ENCODE measurements around the gene ACSF3.
"Not testable (repeated sequence)": the region's sequence is repeated elsewhere in the genome, so short reads cannot be mapped to it uniquely, and the experiment has no call there.

ACSF3 gene

DNA sequence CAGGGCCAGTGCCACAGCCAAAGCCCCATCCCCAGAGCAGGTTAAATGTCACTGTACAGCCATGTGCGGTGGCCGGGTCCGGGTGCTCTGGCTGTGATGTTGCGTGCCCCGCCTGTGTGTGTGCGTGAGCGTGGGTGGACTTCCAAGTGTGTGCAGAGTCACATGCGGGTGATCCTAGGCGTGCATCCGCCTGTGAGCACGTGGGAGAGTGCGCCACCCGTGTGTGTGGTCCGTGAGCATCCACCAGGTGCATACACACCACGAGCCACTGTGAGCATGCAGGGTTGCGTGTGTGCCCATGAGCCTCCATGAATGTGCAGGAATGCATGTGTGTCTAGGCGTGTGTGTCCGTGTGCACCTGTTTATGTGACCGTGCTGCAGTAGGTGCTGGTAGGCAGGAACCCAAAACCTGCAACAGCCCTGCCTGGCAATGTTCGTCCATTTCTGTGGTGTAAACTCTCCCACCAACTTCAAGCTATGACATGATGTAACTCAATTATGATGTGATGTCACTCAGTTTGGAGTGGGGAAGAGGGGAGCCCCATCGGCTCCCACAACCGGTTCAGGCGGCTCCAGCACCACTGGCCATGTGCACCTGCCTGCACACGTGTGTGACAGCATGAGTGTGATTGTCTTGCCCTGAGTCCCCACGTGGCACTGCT is 37.6 kb upstream of the ACSF3 start:
- no peak for DNase-seq (ENCODE audit: low spot score)

DNA sequence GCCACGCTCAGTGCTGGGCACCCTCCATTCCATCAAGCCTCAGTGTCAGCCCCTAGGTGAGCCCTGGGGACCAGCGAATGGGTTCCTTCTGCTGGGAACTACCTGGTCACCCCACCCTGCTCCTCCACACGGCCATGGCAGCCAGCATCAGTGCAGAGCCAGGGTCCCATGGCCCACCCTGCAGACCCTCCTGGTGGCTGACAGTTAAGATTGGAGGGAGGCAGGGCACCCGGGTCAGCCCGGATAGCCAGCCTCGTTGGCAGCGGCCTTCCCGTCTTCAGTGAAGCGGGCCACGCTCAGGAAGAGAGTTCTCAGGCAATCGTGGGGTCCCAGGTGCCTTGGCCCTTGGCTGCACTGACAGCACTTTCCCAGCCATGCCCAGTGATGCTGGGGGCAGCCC is 37.1 kb upstream of the ACSF3 start:
- DNase-seq (ENCODE audit: low spot score), result no peak

DNA sequence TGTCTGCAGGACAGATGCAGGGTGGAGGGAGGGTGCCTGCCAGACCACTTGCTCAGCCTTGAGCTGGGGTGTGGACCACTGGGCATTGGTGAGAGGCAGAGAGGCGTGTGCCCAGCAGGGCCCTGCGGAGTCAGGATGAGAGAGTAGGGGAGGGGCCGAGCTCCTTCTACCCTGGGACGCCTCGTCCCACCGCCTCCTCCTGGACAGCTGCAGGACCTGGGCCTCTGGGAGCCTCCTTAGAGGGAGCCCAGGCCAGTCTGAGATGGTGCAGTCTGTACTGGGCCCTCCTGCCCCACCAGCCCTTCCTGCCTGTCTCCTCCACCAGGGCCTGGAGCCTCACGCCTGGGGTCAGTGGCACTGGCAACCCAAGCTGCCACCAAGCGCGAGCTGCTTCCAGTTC is 35.9 kb upstream of the ACSF3 start:
- no peak for DNase-seq (ENCODE audit: low spot score)

DNA sequence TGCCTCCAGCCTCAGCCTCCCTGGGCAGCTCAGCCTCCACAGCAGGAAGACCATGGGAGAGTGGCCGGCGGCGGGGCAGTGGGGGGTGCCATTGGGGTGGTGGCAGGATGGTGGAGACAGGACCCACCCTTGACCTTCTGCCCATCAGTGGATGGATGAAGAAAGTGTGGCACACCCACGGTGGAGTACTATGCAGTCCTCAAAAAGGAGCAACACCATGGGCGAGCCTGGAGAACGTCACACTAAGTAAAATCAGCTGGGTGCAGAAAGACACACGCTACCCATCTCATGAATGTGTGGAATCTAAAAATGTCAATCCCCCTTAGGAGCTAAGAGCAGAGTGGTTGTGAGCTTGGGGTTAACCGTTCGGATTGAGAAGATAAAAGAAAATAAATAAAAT is 34.8 kb upstream of the ACSF3 start:
- no peak for DNase-seq (ENCODE audit: low spot score)

DNA sequence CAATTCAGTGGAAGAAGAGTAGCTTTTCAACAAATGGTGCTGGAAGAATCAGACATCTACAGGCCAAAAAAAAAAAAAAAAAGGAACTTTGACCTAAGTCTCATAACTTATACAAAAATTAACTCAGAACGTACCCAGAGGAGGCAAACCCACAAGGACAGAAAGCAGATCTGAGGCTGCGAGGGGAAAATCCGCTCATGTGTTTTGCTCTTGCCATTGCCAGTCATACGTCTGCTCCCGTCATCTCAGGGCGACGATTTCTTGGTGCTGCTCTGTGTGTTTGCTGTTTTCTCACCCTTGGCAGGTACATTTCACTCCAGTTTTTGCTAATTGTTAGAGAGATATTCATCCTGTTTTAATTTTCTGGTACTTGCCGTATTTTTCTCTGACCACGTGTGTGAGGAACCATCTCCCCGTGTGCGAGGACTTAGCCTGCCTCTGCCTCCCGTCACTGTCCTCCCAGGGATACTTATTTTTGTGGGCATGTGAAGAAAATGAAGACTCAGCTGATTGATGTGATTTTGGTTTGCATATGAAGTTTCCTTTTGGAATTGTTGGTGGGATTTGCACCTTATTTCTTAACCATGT is 33.4 kb upstream of the ACSF3 start:
- DNase-seq (ENCODE audit: low spot score), result no peak

DNA sequence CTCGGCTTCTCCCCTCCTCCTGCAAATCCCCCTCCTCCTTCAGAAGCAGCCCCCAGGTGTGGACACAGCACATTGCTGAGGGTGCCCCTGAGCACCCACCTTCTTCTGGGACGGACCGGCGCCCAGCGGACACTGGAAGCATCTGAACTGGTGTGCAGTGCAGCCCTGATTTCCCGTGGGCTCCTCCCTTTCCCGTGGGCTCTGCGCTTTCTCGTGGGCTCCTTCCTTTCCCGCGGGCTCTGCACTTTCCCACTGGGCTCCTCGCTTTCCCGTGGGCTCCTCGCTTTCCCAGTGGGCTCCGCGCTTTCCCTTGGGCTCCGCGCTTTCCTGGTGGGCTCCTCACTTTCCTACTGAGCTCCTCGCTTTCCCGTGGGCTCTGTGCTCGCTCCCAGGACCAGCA is 32.6 kb upstream of the ACSF3 start:
- no peak for DNase-seq (ENCODE audit: low spot score)

DNA sequence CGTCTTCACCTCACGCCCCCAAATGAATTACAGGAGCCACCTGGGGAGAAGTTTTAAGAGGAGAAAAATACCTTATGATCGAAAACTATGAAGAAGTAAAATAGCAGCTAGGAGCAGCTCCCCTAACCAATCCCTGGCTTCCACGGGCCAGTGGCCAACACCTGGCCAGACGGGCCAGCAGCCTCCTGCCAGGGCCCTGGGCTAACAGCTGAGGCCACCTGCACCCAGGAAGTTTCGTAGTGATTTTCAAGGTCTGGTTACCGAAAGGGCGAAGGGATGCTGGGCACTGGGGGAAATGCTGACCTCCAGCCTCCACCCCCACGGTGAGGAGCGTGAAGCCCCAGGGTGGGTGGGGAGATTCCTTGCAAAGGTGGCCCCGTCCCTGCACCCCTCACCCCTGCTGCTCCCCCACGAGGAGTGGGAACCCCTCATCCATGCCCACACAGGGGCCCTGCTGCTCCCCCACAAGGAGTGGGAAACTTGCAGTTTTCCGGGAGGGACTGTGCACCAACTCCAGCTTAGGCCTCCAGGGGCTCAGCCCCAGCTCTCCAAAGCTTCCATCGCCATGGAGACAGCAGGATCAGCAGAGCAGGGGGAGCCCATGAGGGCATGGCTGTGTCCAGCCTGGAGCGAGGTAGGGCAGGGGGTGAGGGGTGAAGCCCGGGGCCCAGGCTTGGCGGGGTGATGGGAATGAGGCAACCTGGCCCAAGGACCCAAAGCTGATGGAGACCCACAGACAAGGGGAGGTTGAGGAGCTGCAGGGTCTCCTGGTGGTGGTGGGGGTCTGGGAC is 31.9 kb upstream of the ACSF3 start:
- DNase-seq (ENCODE audit: low spot score), result no peak

DNA sequence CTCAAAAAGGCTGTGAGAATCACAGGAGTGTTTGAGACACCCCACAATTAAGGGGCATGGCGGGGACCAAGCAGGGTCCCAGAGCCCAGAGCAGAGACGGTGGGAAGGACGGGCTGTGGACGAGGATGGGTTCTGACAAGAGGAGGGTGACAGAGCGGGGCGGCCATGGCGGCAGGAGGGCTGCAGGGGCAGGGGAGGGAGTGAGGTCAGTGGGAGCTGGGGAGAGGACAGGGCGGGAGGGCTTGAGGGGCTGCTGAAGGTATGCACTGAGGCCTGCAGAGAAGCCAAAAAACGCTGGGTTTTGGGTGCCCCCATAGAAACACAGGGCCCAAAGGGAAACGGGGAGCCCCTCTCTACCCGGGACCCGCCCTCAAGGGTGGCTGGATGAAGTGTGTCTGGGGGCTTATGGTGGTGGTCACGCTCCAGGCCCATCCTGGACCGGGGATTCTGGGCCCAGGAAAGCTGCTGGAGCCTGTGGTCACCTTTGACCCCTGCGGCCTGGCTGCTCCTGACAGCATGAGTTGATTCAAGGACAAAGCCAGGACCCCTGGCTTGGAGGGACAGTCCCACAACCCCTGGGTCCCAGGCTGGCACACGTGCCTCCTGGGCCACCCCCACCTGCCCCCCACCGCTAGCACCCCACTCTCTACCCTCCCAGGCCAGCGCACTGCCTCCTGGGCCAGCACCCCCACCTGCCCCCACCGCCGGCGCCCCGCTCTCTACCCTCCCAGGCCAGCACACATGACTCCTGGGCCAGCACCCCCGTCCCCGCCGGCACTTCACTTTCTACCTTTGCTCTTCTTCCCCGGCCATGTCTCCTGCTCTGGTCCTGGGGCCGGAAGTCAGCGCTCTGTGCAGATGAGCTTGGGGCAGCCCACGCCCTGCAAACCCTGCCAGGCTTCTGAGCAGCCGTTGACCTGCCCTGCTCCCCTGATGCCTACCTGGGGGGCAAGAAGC is 31.0 kb upstream of the ACSF3 start:
- no peak for DNase-seq (ENCODE audit: low spot score)

DNA sequence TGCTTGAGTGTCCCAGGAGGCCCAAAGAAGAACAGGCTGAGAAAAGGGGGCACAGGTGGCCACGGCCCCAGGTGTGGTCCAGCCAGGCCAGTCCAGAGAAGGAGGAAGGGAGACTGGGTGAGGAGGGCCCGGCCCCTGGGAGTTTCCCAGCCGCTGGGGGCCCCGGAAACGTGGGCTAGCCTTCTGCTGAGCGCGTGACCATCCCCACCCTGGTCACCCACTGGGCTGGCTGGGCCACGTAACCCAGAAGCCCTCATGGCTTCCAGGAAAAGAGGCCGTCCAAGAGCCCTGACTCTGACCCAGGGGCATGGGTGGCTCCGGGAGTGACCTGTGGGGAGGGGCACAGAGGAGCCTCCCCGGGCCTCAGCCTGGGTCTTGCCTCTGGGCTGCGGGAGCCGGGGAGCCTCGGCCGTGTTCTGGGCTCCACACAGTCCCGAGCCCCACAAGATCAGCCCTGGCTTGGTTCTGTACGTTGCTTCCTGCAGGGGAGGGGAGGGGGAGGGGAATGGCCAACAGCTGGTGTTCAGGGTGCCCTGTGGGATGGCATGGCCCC is 29.8 kb upstream of the ACSF3 start:
- no peak for DNase-seq (ENCODE audit: low spot score)

DNA sequence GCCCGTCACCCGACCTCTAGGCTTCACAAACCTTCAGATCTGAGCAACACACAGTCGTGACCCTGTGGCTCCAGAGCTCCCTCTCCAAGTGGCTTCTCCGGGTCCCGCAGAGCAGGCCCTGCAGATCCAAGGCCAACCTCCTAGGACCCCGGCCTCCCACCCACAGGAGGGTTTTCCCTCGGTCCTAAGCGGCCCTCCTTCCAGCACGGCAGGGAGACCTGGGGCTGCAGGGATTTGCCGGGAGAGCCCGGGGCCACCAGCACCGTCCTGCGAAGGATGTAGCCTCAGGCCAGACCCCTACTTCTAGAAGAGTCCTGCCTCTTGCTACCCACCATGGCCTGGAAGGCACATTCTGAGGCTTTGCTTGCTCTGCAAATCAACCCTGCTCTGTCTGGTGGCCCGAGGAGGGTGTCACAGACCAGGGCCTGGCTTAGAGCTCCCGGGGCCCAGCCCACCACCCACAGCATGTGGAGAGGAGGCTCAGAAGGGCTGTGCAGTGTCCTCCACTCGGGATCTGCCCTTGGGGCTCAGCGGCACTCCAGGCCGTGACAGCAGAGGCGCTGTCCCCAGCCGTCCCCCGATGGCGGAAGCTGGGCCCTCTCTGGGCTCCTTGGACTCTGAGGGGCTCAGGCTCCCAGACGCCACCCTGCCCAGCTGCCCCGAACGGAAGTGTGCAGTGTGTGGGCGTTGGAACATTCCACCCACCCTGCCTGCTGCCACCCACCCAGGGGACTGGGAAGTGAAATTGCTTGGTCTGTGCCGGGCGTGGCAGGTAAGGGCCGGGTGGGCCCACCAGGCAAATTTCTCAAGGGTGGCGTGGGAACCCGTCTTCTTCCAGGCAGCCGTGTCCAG is 28.8 kb upstream of the ACSF3 start:
- no peak for DNase-seq (ENCODE audit: low spot score)

DNA sequence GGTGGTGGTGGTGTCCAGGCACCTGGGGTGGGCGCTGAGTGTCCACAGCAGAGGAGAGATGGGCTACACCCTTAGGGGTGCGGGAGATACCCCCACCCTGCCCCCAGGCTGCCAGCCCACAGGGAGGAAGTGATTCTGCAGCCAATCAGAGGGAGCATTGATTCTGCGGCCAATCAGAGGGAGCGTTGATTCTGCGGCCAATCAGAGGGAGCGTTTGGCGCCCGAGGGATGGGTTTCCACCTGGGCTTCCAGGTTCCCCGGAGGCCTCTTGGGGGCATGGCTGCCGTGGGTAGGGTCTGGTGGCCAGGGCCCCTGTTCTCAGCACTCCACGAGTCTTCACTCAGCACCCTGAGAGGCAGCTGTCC is 28.2 kb upstream of the ACSF3 start:
- no peak for DNase-seq (ENCODE audit: low spot score)

DNA sequence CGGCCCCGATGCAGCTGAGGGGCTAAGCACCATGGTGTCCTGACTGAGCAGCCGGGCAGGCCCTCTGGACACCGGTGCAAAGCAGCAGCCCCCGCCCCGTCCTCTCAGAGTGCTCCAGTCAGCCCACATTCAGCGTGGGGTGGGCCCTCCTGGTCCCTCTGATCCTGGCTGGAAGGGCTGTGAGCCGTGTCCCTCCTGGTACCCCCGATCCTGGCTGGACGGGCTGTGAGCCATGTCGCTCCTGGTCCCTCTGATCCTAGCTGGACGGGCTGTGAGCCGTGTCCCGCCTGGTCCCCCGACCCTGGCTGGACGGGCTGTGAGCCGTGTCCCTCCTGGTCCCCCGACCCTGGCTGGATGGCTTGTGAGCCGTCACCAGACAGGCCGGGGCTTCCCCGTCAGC is 26.9 kb upstream of the ACSF3 start:
- DNase-seq (ENCODE audit: low spot score), result no peak

DNA sequence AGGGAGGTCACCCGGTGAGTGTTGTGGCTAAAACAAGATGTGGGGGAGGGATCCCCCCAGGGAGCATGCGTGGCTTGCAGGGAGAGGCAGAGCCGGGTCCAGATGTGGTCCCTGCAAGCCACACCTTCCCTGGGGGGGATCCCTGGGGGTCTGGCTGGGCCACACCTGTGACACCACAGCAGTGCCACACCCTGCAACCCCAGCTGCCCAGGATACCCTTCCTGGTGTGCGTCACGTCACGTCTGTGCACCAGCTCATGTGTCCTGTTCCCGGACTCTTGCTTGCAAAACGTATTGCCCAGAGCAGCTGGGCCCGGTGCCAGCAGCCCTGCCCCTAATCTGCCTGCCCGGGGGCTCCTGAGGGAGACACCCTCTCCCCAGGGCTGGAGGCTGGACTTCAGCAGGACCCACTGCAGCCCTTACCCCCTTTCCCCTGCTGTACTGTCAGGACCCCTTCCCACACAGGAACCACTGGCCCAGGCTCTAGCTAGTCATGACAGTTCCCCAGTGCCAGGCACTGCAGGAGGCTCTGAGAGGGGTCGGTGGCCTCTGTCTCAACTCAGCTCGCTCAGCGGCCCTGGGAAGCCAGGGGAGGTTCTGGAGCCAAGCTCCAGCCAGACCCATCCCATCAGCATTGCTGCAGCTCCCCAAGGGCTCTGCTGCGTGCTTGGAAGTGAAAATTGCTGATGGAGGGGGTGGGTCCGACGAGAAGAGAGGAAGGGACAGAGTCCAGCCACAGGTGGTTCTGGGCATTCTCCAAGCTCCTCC is 25.8 kb upstream of the ACSF3 start:
- no peak for DNase-seq (ENCODE audit: low spot score)

DNA sequence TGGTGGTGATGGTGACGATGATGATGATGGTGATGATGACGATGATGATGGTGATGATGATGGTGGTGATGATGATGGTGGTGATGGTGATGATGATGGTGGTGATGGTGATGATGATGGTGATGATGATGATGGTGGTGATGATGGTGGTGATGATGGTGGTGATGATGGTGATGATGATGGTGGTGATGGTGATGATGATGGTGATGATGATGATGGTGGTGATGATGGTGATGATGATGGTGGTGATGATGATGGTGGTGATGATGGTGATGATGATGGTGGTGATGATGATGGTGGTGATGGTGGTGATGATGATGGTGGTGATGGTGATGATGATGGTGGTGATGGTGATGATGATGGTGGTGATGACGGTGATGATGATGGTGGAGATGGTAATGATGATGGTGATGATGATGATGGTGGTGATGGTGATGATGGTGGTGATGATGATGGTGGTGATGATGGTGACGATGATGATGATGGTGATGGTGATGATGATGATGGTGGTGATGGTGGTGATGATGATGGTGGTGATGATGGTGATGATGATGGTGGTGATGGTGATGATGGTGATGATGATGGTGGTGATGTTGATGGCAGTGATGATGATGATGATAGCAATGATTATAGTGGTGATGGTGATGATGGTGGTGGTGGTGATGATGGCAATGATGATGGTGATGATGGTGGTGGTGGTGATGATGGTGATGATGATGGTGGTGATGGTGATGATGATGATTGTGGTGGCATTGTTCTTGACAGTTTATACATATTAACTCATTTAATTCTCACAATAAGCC is 24.6 kb upstream of the ACSF3 start:
- not testable (repeated sequence) for DNase-seq (ENCODE audit: low spot score)

DNA sequence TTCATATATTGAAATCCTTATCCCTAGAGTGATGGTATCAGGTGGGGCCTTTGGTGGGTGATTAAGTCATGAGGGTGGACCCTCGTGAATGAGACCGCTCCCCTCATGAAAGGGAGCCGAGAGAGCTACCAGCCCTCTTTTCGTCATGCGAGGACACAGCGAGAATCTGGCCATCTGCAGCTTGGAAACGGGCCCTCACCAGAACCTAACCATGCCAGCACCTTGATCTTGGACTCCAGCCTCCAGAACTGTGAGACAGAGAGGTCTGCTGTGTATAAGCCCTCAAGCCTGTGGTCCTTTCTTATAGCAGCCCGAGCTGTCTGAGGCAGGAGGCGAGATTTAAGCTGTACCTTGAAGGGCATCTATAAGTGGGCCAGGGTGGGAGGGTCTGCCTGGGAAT is 23.7 kb upstream of the ACSF3 start:
- DNase-seq (ENCODE audit: low spot score), result no peak

DNA sequence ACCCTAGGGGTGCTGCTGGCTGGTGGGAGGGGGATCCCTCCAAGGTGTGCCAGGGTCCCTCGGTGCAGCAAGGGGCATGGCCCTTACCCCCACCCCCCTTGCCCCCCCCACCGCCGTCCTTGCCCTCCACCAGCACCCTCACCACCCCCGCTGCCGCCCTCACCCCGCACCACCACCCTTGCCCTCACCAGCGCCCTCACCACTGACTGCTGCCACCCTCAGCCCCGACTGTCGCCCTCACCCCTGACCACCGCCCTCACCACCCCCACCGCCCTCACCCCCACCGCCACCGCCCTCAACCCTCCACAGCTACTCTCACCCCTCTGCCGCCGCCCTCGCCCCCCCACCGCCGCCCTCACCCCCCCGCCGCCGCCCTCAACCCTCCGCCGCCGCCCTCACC is 23.1 kb upstream of the ACSF3 start:
- no peak for DNase-seq (ENCODE audit: low spot score)

DNA sequence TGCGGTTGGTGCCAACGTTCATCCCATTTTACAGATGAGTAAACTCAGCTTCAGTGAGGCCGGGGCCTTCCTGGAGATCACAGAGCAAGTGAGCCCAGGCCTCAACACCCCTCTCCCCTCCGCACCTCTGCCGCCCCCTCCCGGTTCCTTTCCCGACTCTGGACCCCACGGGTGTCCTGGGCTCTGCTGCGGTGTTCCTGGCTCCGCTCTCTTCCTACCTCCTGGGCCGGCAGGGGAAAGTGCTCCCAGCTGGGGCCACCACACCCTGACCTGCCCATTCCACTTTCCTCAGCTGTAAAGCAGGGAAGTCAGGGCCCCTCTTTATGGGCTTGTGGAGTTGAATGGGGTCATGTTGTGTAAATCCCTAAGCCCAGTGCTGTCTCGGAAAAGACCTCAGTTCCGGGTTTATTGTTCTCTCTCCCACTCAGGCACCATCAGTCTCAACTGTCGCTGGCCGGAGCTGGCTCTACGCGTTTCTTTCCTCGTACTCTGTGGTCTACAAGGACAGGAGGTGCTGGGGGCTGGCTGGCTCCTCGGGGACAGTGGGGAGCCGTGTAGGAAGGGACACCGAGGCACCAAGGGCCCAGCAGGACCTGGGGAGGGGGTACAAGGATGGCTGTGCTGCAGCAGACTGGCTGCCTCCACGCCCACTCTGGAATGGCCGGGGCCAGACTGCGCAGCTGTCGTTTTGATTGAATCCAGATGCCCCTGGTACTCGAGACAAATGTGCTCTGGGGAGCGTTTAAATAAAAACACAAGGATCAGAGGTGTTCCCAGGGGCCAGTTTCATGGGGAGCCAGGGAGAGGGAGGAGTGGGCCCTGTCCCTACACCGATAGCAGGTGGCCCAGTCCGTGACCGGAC is 21.7 kb upstream of the ACSF3 start:
- no peak for DNase-seq (ENCODE audit: low spot score)

DNA sequence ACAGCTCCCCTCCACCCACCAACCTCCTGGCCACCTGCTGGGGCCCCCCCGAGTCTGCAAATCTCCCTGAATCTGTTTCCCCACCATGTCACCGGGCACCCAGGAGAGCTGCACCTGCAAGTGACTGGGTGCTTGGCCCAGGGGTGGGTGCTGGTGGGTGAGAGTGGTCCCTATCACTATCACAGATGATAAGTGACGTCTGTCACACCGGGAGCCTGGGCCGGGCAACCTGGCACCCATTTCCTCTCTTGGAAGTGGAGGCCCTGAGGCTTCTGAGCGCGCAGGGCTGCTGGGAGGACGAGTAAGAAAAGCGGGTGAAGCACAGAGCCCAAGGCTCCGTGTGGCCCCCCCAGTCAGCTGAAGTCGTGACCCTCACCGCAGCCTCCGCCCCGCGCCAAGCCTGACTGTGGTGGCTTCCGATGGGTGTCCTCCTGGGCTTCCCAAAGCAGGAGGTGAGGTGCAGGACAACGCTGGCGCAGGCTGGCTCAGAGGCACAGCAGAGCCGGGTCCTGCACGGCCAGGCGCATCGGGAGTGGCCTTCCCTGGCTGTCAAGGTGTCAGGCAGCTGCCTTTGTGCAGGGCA is 21.0 kb upstream of the ACSF3 start:
- DNase-seq (ENCODE audit: low spot score), result no peak

Data from putamen (tissue), 1 donor.